DND-41 (cell line): ENCODE data around the gene RHOV.

Experiments
- EZH2 ChIP-seq: IDR thresholded peaks from 3 replicates; pipeline ENCODE4 v1.6.1; 2012; ENCODE audit warnings: borderline replicate concordance, low read depth, mild to moderate bottlenecking, moderate library complexity, low read length, inconsistent platforms; ENCODE audit not compliant: severe bottlenecking
- TF ChIP-seq, protein P1 (sequence below): IDR thresholded peaks from 2 replicates; pipeline ENCODE4 v1.5.1; 2012; ENCODE audit warnings: borderline replicate concordance, low read length, moderate library complexity, mild to moderate bottlenecking; ENCODE audit not compliant: poor library complexity, severe bottlenecking; ENCODE audit errors: extremely low read depth

GRCh38 chr15:40873694-40874561, at the start of gene RHOV:
- TF ChIP-seq, protein P1, sequence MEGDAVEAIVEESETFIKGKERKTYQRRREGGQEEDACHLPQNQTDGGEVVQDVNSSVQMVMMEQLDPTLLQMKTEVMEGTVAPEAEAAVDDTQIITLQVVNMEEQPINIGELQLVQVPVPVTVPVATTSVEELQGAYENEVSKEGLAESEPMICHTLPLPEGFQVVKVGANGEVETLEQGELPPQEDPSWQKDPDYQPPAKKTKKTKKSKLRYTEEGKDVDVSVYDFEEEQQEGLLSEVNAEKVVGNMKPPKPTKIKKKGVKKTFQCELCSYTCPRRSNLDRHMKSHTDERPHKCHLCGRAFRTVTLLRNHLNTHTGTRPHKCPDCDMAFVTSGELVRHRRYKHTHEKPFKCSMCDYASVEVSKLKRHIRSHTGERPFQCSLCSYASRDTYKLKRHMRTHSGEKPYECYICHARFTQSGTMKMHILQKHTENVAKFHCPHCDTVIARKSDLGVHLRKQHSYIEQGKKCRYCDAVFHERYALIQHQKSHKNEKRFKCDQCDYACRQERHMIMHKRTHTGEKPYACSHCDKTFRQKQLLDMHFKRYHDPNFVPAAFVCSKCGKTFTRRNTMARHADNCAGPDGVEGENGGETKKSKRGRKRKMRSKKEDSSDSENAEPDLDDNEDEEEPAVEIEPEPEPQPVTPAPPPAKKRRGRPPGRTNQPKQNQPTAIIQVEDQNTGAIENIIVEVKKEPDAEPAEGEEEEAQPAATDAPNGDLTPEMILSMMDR: peak; percentile 33
- peak; percentile 93 for TF ChIP-seq EZH2
